Measurements from ENCODE around the gene RHPN2. TPM values are rescaled to one million over a fixed set of nuclear protein-coding genes. Genes with fewer than 3 reads are reported as not detected.

Gene RHPN2
- total and polyA plus RNA-seq, 2 experiments from 2014 or later = 15.7 to 29.6 TPM

DNA sequence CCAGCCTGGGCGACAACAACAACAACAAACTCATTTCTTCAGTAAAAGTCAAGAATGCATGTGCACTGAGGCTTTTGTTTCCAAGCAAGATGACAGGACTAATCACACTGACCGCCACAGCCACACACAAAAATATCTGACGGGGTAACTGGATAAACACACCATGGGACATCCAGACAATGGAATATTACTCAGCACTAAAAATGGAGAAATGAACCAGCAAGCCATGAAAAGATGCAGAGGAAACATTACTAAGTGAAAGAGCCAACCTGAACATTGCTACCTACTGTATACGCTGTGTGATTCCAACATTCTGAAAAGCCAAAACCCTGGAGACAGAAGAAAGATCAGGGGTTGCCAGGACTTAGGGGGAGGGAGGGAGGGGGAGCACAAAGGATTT is 56.0 kb downstream of the RHPN2 start (continued):
- TF ChIP-seq, protein P1, sequence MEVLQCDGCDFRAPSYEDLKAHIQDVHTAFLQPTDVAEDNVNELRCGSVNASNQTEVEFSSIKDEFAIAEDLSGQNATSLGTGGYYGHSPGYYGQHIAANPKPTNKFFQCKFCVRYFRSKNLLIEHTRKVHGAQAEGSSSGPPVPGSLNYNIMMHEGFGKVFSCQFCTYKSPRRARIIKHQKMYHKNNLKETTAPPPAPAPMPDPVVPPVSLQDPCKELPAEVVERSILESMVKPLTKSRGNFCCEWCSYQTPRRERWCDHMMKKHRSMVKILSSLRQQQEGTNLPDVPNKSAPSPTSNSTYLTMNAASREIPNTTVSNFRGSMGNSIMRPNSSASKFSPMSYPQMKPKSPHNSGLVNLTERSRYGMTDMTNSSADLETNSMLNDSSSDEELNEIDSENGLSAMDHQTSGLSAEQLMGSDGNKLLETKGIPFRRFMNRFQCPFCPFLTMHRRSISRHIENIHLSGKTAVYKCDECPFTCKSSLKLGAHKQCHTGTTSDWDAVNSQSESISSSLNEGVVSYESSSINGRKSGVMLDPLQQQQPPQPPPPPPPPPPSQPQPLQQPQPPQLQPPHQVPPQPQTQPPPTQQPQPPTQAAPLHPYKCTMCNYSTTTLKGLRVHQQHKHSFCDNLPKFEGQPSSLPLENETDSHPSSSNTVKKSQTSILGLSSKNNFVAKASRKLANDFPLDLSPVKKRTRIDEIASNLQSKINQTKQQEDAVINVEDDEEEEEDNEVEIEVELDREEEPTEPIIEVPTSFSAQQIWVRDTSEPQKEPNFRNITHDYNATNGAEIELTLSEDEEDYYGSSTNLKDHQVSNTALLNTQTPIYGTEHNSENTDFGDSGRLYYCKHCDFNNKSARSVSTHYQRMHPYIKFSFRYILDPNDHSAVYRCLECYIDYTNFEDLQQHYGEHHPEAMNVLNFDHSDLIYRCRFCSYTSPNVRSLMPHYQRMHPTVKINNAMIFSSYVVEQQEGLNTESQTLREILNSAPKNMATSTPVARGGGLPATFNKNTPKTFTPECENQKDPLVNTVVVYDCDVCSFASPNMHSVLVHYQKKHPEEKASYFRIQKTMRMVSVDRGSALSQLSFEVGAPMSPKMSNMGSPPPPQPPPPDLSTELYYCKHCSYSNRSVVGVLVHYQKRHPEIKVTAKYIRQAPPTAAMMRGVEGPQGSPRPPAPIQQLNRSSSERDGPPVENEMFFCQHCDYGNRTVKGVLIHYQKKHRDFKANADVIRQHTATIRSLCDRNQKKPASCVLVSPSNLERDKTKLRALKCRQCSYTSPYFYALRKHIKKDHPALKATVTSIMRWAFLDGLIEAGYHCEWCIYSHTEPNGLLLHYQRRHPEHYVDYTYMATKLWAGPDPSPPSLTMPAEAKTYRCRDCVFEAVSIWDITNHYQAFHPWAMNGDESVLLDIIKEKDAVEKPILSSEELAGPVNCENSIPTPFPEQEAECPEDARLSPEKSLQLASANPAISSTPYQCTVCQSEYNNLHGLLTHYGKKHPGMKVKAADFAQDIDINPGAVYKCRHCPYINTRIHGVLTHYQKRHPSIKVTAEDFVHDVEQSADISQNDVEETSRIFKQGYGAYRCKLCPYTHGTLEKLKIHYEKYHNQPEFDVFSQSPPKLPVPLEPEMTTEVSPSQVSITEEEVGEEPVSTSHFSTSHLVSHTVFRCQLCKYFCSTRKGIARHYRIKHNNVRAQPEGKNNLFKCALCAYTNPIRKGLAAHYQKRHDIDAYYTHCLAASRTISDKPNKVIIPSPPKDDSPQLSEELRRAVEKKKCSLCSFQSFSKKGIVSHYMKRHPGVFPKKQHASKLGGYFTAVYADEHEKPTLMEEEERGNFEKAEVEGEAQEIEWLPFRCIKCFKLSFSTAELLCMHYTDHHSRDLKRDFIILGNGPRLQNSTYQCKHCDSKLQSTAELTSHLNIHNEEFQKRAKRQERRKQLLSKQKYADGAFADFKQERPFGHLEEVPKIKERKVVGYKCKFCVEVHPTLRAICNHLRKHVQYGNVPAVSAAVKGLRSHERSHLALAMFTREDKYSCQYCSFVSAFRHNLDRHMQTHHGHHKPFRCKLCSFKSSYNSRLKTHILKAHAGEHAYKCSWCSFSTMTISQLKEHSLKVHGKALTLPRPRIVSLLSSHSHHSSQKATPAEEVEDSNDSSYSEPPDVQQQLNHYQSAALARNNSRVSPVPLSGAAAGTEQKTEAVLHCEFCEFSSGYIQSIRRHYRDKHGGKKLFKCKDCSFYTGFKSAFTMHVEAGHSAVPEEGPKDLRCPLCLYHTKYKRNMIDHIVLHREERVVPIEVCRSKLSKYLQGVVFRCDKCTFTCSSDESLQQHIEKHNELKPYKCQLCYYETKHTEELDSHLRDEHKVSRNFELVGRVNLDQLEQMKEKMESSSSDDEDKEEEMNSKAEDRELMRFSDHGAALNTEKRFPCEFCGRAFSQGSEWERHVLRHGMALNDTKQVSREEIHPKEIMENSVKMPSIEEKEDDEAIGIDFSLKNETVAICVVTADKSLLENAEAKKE (CRISPR knock-in tag; IDR thresholded peaks at IDR 0.05) = no peak

DNA sequence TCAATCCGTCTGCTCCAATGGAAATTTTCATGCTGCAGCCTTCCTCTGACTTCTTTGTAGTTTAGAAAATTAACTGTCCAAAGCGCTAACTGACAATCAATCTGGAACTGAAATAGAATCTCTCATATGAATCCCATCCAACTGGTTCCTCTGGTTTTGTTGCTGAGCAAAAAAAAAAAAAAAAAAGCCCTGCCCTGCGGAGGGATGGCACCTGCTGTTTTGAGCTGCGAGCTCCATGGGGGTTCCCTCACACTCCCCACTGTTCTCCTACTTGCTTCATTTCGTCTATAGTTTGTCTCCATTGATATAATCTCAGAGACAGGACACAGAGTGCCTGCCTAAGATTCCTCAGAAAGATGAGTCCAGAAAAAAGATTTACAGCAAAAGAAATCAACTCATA is 59.2 kb downstream of the RHPN2 start:
- H3K27me3 ChIP-seq (ENCODE audit: insufficient read depth) = no peaks in the 10 kb centered on the region
- peak; percentile 80 for ATAC-seq
- no peaks in the 10 kb centered on the region for H3F3A ChIP-seq (replicated peaks; ENCODE audit: low read depth)
- H3K4me2 ChIP-seq = no peak overlapping the region
- H4K20me1 ChIP-seq (replicated peaks; ENCODE audit: insufficient read depth) = no peaks in the 10 kb centered on the region
- no peaks in the 10 kb centered on the region for H3K4me1 ChIP-seq (ENCODE audit: insufficient read depth)
- Mint-ChIP-seq H3K4me3 (peak overlapping the region; percentile 54; the same call in 1 of the 3 replicates), H3K27me3 (ENCODE audit: insufficient read depth, low read depth, poor library complexity) (peaks cover 7% of the 10 kb centered on the region), H3K4me1 (peaks cover 7% of the 10 kb centered on the region), H3K9me3 (no peaks in the 10 kb centered on the region), H3K27ac (no peak overlapping the region; the same call in 1 of the 2 replicates), H3K36me3 (ENCODE audit: low read depth) (peaks cover 53% of the 10 kb centered on the region)
- DNase-seq (ENCODE audit: low spot score) = peak; percentile 29
- H3K4me3 ChIP-seq = no peak overlapping the region
- no peak overlapping the region for H3K27ac ChIP-seq (ENCODE audit: low read depth)
- H3K79me2 ChIP-seq (replicated peaks; ENCODE audit: insufficient read depth) = no peaks in the 10 kb centered on the region
- H3K36me3 ChIP-seq (ENCODE audit: insufficient read depth) = no peaks in the 10 kb centered on the region
- H3K9me2 ChIP-seq (ENCODE audit: insufficient read depth) = no peaks in the 10 kb centered on the region
- H2AFZ ChIP-seq = no peak overlapping the region
- TF ChIP-seq, protein P2, sequence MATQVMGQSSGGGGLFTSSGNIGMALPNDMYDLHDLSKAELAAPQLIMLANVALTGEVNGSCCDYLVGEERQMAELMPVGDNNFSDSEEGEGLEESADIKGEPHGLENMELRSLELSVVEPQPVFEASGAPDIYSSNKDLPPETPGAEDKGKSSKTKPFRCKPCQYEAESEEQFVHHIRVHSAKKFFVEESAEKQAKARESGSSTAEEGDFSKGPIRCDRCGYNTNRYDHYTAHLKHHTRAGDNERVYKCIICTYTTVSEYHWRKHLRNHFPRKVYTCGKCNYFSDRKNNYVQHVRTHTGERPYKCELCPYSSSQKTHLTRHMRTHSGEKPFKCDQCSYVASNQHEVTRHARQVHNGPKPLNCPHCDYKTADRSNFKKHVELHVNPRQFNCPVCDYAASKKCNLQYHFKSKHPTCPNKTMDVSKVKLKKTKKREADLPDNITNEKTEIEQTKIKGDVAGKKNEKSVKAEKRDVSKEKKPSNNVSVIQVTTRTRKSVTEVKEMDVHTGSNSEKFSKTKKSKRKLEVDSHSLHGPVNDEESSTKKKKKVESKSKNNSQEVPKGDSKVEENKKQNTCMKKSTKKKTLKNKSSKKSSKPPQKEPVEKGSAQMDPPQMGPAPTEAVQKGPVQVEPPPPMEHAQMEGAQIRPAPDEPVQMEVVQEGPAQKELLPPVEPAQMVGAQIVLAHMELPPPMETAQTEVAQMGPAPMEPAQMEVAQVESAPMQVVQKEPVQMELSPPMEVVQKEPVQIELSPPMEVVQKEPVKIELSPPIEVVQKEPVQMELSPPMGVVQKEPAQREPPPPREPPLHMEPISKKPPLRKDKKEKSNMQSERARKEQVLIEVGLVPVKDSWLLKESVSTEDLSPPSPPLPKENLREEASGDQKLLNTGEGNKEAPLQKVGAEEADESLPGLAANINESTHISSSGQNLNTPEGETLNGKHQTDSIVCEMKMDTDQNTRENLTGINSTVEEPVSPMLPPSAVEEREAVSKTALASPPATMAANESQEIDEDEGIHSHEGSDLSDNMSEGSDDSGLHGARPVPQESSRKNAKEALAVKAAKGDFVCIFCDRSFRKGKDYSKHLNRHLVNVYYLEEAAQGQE (IDR thresholded peaks at IDR 0.05; ENCODE audit: unreplicated experiment) = no peak
- no peak for TF ChIP-seq JUNB (IDR thresholded peaks at IDR 0.05; ENCODE audit: unreplicated experiment)
- no peak for TF ChIP-seq ZNF114 (CRISPR knock-in tag; IDR thresholded peaks at IDR 0.05)
- TF ChIP-seq, protein P3, sequence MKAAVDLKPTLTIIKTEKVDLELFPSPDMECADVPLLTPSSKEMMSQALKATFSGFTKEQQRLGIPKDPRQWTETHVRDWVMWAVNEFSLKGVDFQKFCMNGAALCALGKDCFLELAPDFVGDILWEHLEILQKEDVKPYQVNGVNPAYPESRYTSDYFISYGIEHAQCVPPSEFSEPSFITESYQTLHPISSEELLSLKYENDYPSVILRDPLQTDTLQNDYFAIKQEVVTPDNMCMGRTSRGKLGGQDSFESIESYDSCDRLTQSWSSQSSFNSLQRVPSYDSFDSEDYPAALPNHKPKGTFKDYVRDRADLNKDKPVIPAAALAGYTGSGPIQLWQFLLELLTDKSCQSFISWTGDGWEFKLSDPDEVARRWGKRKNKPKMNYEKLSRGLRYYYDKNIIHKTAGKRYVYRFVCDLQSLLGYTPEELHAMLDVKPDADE (IDR thresholded peaks at IDR 0.05) = no peak
- TF ChIP-seq STAT1 (IDR thresholded peaks at IDR 0.05; ENCODE audit: unreplicated experiment) = no peak
- no peak for TF ChIP-seq POLR2AphosphoS5 (IDR thresholded peaks at IDR 0.05; ENCODE audit: low read depth)
- no peak for TF ChIP-seq NANOG (IDR thresholded peaks at IDR 0.05; ENCODE audit: borderline replicate concordance)
- TF ChIP-seq CREB1 (CRISPR knock-in tag; IDR thresholded peaks at IDR 0.05; ENCODE audit: low read depth) = no peak
- no peak for TF ChIP-seq ZNF331 (CRISPR knock-in tag; IDR thresholded peaks at IDR 0.05; ENCODE audit: low read depth)
